Islet of Langerhans (tissue), 1 donor: Measurements from ENCODE around the gene PRAF2.
A peak's percentile ranks its signal among the peaks of the same experiment; 100 is the strongest.

Experiments
- FAIRE-seq: peaks from one replicate; lab custom pipeline; 2011; peaks lifted over from hg19 to GRCh38; lab: Jason Lieb, UNC

The PRAF2 gene

GRCh38 chrX:49072712-49073095 lies 1.1 kb downstream of the PRAF2 start:
- no peak for FAIRE-seq

DNA sequence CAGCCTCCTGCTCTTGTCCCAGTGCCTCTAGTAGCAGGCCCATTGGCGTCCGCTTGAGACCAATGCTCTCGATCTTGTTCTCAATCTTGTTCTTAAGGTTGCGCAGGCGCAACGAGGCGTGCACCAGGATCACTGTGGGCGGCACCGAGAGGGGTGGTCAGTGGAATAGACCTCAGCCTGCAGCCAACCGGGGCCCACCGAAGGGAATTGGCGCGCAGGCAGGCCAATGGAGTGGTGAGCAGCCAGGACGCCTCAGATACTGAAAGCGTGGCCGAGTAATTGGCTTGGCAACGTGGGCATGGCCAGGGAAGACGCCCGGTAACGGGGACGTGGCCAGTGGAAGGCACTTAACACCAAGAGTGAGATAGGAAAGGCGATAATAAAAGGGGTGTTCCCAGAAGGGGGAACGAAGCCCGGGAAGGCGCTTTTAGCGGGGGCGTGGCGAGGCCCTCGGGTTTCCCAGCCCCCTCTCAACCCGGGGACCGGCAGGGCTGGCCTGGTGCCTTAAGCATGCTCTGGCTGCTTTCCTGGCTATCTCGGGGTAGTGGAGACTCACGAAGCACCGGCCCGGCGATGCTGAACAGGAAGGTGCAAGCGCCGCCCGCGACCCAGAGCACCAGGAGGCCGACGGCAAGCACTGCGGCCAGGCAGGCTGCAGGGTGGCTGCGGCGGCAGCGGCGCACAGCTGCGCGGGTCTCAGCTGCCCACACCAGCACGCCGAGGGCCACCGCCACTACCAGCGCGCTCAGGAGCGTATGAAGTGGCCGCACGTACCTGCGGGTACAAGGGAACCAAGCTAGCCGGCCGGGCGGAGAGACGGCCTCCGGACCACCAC lies 1.7 kb downstream of the PRAF2 start:
- FAIRE-seq, result no peak

GRCh38 chrX:49070988-49071387 lies 2.8 kb downstream of the PRAF2 start:
- FAIRE-seq, result no peak

- no peak for FAIRE-seq
These were observed 4.8 kb downstream of the PRAF2 start for GRCh38 chrX:49069038-49069437.

DNA sequence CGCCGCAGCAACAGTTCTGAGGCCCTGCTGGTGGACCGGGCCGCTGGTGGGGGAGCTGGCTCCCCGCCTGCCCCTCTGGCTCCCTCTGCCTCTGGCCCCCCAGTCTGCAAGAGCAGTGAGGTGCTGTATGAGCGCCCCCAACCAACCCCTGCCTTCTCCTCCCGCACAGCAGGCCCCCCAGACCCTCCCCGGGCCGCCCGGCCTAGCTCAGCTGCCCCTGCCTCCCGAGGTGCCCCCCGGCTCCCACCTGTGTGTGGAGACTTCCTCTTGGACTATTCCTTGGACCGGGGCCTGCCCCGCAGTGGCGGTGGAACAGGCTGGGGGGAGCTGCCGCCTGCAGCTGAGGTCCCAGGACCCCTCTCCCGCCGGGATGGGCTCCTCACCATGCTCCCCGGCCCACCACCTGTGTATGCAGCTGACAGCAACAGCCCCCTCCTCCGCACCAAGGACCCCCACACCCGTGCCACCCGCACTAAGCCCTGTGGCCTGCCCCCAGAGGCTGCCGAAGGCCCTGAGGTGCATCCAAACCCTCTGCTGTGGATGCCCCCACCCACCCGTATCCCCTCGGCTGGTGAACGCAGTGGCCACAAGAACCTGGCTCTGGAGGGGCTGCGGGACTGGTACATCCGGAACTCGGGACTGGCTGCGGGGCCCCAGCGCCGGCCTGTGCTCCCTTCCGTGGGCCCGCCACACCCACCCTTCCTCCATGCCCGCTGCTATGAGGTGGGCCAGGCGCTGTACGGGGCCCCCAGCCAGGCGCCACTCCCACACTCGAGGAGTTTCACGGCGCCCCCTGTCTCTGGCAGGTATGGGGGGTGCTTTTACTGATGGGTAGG lies 6.3 kb downstream of the PRAF2 start:
- FAIRE-seq, result no peak

DNA sequence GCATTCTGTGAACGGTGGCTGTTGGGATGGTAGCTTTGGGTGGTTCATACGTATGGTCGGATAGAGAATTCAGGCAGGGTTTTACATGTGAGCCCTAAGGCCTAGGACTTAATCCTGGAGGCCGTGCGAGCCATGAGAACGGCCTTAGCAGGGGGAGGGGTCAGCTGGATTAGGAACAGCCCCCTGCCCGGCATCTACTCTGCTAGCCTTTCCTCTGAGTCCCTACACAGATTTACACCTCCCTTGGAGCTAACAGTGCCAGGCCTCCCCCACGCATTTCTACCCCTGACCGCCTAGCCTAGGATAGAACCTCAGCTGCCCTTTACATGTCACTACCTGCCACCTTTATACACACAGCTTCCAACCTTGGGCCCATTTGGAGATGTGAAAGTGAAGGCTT lies 7.1 kb downstream of the PRAF2 start:
- FAIRE-seq, result no peak

- FAIRE-seq, result no peak
These were observed 7.5 kb downstream of the PRAF2 start for GRCh38 chrX:49066278-49066677.

- no peak for FAIRE-seq
These were observed 9.1 kb downstream of the PRAF2 start for GRCh38 chrX:49064735-49065134.

- no peak for FAIRE-seq
These were observed 9.5 kb downstream of the PRAF2 start for GRCh38 chrX:49064303-49064702.

DNA sequence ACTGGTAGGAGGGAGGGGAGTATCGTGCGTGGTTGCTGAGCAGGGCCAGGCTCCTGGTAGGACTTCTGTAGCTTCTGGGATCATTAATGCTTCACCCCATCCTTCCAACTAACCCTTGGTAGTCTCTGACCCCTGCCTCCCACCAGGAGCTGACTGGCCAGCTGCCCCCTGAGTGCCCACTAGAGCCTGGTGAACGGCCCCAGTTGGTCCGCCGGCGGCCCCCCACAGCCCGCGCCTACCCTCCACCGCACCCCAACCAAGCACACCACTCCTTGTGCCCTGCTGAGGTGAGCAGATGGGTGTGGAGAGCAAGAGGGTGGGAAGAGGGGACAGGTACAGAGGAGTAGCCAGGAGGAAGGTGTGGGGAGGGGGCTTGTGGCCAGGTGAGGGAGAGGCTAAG lies 10.1 kb downstream of the PRAF2 start:
- FAIRE-seq, result no peak

GRCh38 chrX:49061916-49062315 lies 11.9 kb downstream of the PRAF2 start:
- FAIRE-seq, result no peak

GRCh38 chrX:49061490-49061889 lies 12.3 kb downstream of the PRAF2 start:
- FAIRE-seq, result no peak

- FAIRE-seq, result no peak
These were observed 12.9 kb downstream of the PRAF2 start for GRCh38 chrX:49060914-49061313.

DNA sequence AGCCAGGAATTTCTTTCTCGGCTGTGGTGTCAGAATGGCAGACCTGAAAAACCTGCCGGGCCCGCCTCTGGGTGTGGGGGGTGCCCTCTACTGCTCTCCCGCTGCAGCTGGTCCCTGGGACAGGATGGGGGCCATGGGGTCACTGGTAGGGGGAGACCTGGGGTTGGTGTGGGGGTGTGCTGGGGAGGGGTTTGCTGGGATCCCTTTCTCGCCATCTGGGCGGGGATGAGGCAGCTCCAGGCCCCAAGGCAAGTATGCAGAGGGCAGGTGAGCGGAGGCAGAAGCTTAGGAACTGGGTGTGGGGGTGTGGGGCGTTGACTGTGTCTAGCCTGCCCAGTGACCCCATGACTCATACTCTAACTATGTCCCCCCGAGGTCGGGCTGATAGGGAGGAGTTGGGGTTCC lies 14.1 kb downstream of the PRAF2 start:
- FAIRE-seq, result no peak

- no peak for FAIRE-seq
These were observed 14.6 kb downstream of the PRAF2 start for GRCh38 chrX:49059201-49059600.

GRCh38 chrX:49058794-49059193 lies 15.0 kb downstream of the PRAF2 start, which contains the start of gene CCDC120:
Gene CCDC120, plus strand, starts transcription at chrX:49058999. Its CDS starts 3,043 bp downstream, at chrX:49062042.
- no peak for FAIRE-seq

DNA sequence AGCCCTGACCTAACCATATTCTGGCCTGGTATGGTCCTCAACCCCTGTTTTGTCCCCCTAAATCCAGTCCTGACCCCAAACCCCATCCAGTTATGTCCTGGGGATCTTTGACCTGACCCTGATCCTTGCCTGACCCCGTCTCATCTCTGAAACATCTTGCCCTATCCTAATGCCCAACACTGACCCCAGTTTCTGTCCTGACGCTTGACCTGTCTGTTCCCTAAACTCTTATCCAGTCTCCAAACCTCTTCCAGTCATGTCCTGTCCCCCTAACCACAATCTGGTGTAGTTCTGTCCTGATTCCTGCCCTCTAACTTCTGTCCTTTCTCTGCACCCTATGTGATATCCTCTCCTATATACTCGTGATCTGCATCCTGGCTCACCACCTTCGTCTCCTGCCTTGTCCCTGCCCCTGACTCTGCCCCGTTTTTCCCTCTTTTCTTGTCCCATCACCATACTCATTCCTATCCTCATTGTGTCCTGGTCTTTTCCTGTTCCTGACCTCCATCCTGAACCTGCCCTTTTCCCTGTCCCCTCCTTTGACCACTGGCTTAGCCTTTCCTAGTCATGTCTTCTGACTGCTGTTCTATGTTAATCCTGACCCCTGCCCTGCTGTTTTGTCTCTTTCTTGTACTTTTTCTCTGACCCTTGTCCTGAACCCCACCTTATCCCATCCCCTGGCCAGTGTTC lies 19.6 kb downstream of the PRAF2 start:
- FAIRE-seq, result no peak

GRCh38 chrX:49053223-49054072 lies 20.4 kb downstream of the PRAF2 start:
- FAIRE-seq, result peak; percentile 53

GRCh38 chrX:49043987-49044281 lies 29.9 kb downstream of the PRAF2 start:
- FAIRE-seq, result no peak

GRCh38 chrX:49043220-49043986 lies 30.4 kb downstream of the PRAF2 start, which contains the start of gene TFE3:
Gene TFE3, minus strand, starts transcription at chrX:49043357. Its CDS starts 131 bp downstream, at chrX:49043226.
- FAIRE-seq, result peak; percentile 93

- no peak for FAIRE-seq
These were observed 31.1 kb downstream of the PRAF2 start for GRCh38 chrX:49042581-49043219.
